Colonic mucosa (tissue), 4 donors: ENCODE data around the gene MIPOL1. TPM values are rescaled to one million over a fixed set of nuclear protein-coding genes. Genes with fewer than 3 reads are reported as not detected.

Experiments
- DNase-seq: peaks from one replicate; pipeline ENCODE4 v3.0.0-alpha.2; 2020
- H3K27ac ChIP-seq: fragments of 200-600 bp; one replicate; pipeline ENCODE4 v1.8.0; 2021
- H3K27me3 ChIP-seq: fragments of 200-600 bp; one replicate; pipeline ENCODE4 v1.8.0; 2021
- H3K36me3 ChIP-seq: fragments of 200-600 bp; one replicate; pipeline ENCODE4 v1.8.0; 2021
- H3K4me1 ChIP-seq: fragments of 200-600 bp; one replicate; pipeline ENCODE4 v1.8.0; 2021; ENCODE audit warnings: mild to moderate bottlenecking
- H3K4me3 ChIP-seq: fragments of 200-600 bp; one replicate; pipeline ENCODE4 v1.8.0; 2021
- H3K9ac ChIP-seq, 2 donors: one replicate each; pipeline ENCODE4 v1.7.0; 2013; ENCODE audit warnings: control low read depth in 2 of 2, low read depth in 2 of 2, low read length in 2 of 2
- H3K9me3 ChIP-seq: fragments of 200-600 bp; one replicate; pipeline ENCODE4 v1.8.0; 2021
- intact Hi-C: fragments of 100-400 bp; cut with DNase I; formaldehyde crosslinking; loops from one replicate; pipeline ENCODE4 v1.14.1; 2022
- total RNA-seq, 2 donors: library from RNA; stranded (reverse); fragmentation: NEBNext Ultra II Directional in 1 of 2; extraction: Animal tissue kit (Norgen Biotek cat#: 25700) in 1 of 2; gene quantifications; one replicate each; pipeline ENCODE4 v1.2.1, GENCODE V29; 2021
- TF ChIP-seq, protein P1 (sequence below): fragments of 200-600 bp; IDR thresholded peaks from one replicate; pipeline ENCODE4 v1.8.0; 2022; ENCODE audit warnings: antibody characterized with exemption, mild to moderate bottlenecking
- donor health status: healthy.
- donor health status: DM: no; HTN: no; CAD: no.
- donor health status: DM: no; HTN: no; CAD: no.

MIPOL1 gene
- total RNA-seq, 2 donors from 2014 or later, result 4.9 to 7.7 TPM

- Histone ChIP-seq H3K9ac (no peak overlapping the region), H3K4me1 (no peaks in the 10 kb centered on the region), H3K27ac (no peak overlapping the region), H3K36me3 (no peaks in the 10 kb centered on the region), H3K27me3 (no peaks in the 10 kb centered on the region), H3K4me3 (no peak overlapping the region), H3K9me3 (no peaks in the 10 kb centered on the region)
- DNase-seq, result no peak
- intact Hi-C loops, result no loop called here
- TF ChIP-seq, protein P1, sequence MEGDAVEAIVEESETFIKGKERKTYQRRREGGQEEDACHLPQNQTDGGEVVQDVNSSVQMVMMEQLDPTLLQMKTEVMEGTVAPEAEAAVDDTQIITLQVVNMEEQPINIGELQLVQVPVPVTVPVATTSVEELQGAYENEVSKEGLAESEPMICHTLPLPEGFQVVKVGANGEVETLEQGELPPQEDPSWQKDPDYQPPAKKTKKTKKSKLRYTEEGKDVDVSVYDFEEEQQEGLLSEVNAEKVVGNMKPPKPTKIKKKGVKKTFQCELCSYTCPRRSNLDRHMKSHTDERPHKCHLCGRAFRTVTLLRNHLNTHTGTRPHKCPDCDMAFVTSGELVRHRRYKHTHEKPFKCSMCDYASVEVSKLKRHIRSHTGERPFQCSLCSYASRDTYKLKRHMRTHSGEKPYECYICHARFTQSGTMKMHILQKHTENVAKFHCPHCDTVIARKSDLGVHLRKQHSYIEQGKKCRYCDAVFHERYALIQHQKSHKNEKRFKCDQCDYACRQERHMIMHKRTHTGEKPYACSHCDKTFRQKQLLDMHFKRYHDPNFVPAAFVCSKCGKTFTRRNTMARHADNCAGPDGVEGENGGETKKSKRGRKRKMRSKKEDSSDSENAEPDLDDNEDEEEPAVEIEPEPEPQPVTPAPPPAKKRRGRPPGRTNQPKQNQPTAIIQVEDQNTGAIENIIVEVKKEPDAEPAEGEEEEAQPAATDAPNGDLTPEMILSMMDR, result no peak
Observed at GRCh38 chr14:37474191-37474590, 276.5 kb downstream of the MIPOL1 start.

GRCh38 chr14:37480446-37481290 lies 282.9 kb downstream of the MIPOL1 start:
- Histone ChIP-seq H3K9ac (no peak overlapping the region), H3K4me3 (no peak overlapping the region), H3K4me1 (no peaks in the 10 kb centered on the region), H3K27me3 (no peaks in the 10 kb centered on the region), H3K27ac (no peak overlapping the region), H3K36me3 (no peaks in the 10 kb centered on the region), H3K9me3 (no peaks in the 10 kb centered on the region)
- TF ChIP-seq, protein P1, result no peak
- intact Hi-C loops, result no loop called here
- DNase-seq, result no peak

GRCh38 chr14:37482428-37482827 lies 284.7 kb downstream of the MIPOL1 start:
- no peaks in the 10 kb centered on the region for H3K36me3 ChIP-seq
- H3K27me3 ChIP-seq, result no peaks in the 10 kb centered on the region
- DNase-seq, result no peak
- H3K27ac ChIP-seq, result no peak overlapping the region
- no peaks in the 10 kb centered on the region for H3K4me1 ChIP-seq
- H3K9ac ChIP-seq, result no peak overlapping the region
- intact Hi-C loops, result no loop called here
- H3K4me3 ChIP-seq, result no peak overlapping the region
- H3K9me3 ChIP-seq, result no peaks in the 10 kb centered on the region
- TF ChIP-seq, protein P1, result no peak

DNA sequence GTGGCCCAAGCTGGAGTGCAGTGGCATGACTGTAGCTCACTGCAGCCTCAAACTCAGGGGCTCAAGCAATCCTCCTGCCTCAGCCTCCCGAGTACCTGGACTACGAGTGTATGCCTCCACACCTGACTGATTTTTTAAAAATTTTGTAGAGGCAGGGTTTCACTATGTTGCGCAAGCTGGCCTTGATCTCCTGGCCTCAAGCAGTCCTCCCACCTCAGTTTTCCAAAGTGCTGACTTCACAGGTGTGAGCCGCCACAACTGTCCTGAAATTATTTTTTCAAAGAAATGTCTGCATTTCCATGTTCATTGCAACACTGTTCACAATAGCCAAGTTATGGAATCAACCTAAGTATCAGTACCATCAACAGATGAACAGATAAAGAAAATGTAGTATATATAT lies 285.9 kb downstream of the MIPOL1 start:
- TF ChIP-seq, protein P1, result no peak
- H3K4me1 ChIP-seq, result no peaks in the 10 kb centered on the region
- no peaks in the 10 kb centered on the region for H3K36me3 ChIP-seq
- intact Hi-C loops, result no loop called here
- no peak overlapping the region for H3K27ac ChIP-seq
- H3K4me3 ChIP-seq, result no peak overlapping the region
- H3K9ac ChIP-seq, result no peak overlapping the region
- H3K27me3 ChIP-seq, result no peaks in the 10 kb centered on the region
- no peaks in the 10 kb centered on the region for H3K9me3 ChIP-seq
- DNase-seq, result no peak

- no peaks in the 10 kb centered on the region for H3K36me3 ChIP-seq
Observed at GRCh38 chr14:37490607-37491006, 292.9 kb downstream of the MIPOL1 start.

More at GRCh38 chr14:37490607-37491006, 292.9 kb downstream of the MIPOL1 start:
- intact Hi-C loops, result no loop called here
- H3K9ac ChIP-seq, result no peak overlapping the region
- H3K27ac ChIP-seq, result no peak overlapping the region
- H3K4me1 ChIP-seq, result no peaks in the 10 kb centered on the region
- H3K9me3 ChIP-seq, result no peaks in the 10 kb centered on the region
- no peak overlapping the region for H3K4me3 ChIP-seq
- DNase-seq, result no peak
- TF ChIP-seq, protein P1, result no peak
- H3K27me3 ChIP-seq, result no peaks in the 10 kb centered on the region
